Measurements from ENCODE around the gene TMCO4. TPM values are rescaled to one million over a fixed set of nuclear protein-coding genes. Genes with fewer than 3 reads are reported as not detected.
A peak's percentile ranks its signal among the peaks of the same experiment; 100 is the strongest.

TMCO4 gene
- total and polyA plus RNA-seq, 12 donors: 6.1 to 12.2 (median 8.0) TPM

GRCh38 chr1:19730793-19731192 is 68.9 kb downstream of the TMCO4 start:
- no peak for DNase-seq
- Histone ChIP-seq H3K27me3 (no peaks in the 10 kb centered on the region), H3K36me3 (peaks cover 0 to 42% (median 11%) of the 10 kb centered on the region in 9 donors), H3K9me3 (peaks cover 0 to 7% (median 0%) of the 10 kb centered on the region in 11 donors), H3K4me3 (no peak overlapping the region), H3K27ac (no peak overlapping the region), H3K4me1 (peaks cover under 1 to 16% (median 10%) of the 10 kb centered on the region in 9 donors)
- WGBS, 2 donors: 75 to 80% methylated on average over 3 of the region's 3 CpGs
- intact Hi-C loops (cut with DNase I): no loop called here
- no peak for TF ChIP-seq CTCF (IDR thresholded peaks at IDR 0.05)
- ATAC-seq: no peak

- no peak overlapping the region for H3K27ac ChIP-seq
- intact Hi-C loops (cut with DNase I): no loop called here
Observed at GRCh38 chr1:19730232-19730631, 69.5 kb downstream of the TMCO4 start.

GRCh38 chr1:19728413-19729145 is 71.1 kb downstream of the TMCO4 start:
- peaks cover 0 to 56% (median 11%) of the 10 kb centered on the region in 9 donors for H3K36me3 ChIP-seq
- WGBS, 2 donors: 82 to 86% methylated on average over 5 of the region's 5 CpGs
- ATAC-seq: peak in 5 of 8 donors; percentile 33 to 68 (median 54)

More at GRCh38 chr1:19730232-19730631, 69.5 kb downstream of the TMCO4 start:
- DNase-seq (no peak), ATAC-seq (no peak)
- Histone ChIP-seq H3K4me3 (no peak overlapping the region), H3K27me3 (no peaks in the 10 kb centered on the region), H3K9me3 (peaks cover 0 to 7% (median 0%) of the 10 kb centered on the region in 11 donors), H3K36me3 (peaks cover 0 to 47% (median 11%) of the 10 kb centered on the region in 9 donors), H3K4me1 (peaks cover 0 to 10% (median 4%) of the 10 kb centered on the region in 9 donors)
- WGBS, 2 donors: 93 to 96% methylated on average over 3 of the region's 3 CpGs
- no peak for TF ChIP-seq CTCF (IDR thresholded peaks at IDR 0.05)

GRCh38 chr1:19725606-19726005 is 74.1 kb downstream of the TMCO4 start:
- intact Hi-C loops (cut with DNase I): no loop called here
- DNase-seq (no peak), ATAC-seq (no peak)
- Histone ChIP-seq H3K27ac (no peak overlapping the region), H3K4me3 (no peak overlapping the region), H3K27me3 (no peaks in the 10 kb centered on the region), H3K36me3 (peaks cover 0 to 66% (median 11%) of the 10 kb centered on the region in 9 donors), H3K4me1 (peaks cover 0 to 4% (median 0%) of the 10 kb centered on the region in 9 donors), H3K9me3 (peaks cover 0 to 7% (median 0%) of the 10 kb centered on the region in 11 donors)
- no peak for TF ChIP-seq CTCF (IDR thresholded peaks at IDR 0.05)
- 97% methylated on average over 9 of the region's 9 CpGs for WGBS, 2 donors

More at GRCh38 chr1:19728413-19729145, 71.1 kb downstream of the TMCO4 start:
- Histone ChIP-seq H3K27me3 (no peaks in the 10 kb centered on the region), H3K4me3 (no peak overlapping the region), H3K27ac (no peak overlapping the region), H3K9me3 (peaks cover 0 to 7% (median 0%) of the 10 kb centered on the region in 11 donors), H3K4me1 (peaks cover 0 to 4% (median 0%) of the 10 kb centered on the region in 9 donors)
- no peak for TF ChIP-seq CTCF (IDR thresholded peaks at IDR 0.05)
- no peak for DNase-seq
- intact Hi-C loops (cut with DNase I): no loop called here
